H9 (cell line): ENCODE measurements around the gene PRRT1B. TPM values are rescaled to one million over a fixed set of nuclear protein-coding genes. Genes with fewer than 3 reads are reported as not detected.

ENCODE experiments used
- DNase-seq: peaks from one replicate; pipeline ENCODE4 v3.0.0-alpha.2; 2017
- H2AFZ ChIP-seq: one replicate; pipeline ENCODE4 v1.6.1; 2013; ENCODE audit warnings: mild to moderate bottlenecking, low read length, control low read depth, moderate library complexity
- H2AK5ac ChIP-seq: 2 replicates; pipeline ENCODE4 v1.6.1; 2013; ENCODE audit warnings: low read length, control low read depth, mixed read lengths; ENCODE audit not compliant: insufficient read length
- H2BK120ac ChIP-seq: one replicate; pipeline ENCODE4 v1.6.1; 2013; ENCODE audit warnings: low read depth, mild to moderate bottlenecking, low read length, control low read depth, inconsistent platforms; ENCODE audit not compliant: poor library complexity, severe bottlenecking
- H2BK12ac ChIP-seq: 2 replicates; pipeline ENCODE4 v1.6.1; 2013; ENCODE audit warnings: low read length, control low read depth, mixed read lengths, low read depth; ENCODE audit not compliant: insufficient read length
- H2BK15ac ChIP-seq: 2 replicates; pipeline ENCODE4 v1.6.1; 2013; ENCODE audit warnings: low read depth, low read length, control low read depth
- H2BK20ac ChIP-seq: one replicate; pipeline ENCODE4 v1.6.1; 2013; ENCODE audit warnings: low read depth, mild to moderate bottlenecking, low read length, control low read depth, inconsistent platforms; ENCODE audit not compliant: poor library complexity, severe bottlenecking
- H2BK5ac ChIP-seq: 2 replicates; pipeline ENCODE4 v1.6.1; 2013; ENCODE audit warnings: low read length, control low read depth, mixed read lengths; ENCODE audit not compliant: insufficient read length
- H3K14ac ChIP-seq: 2 replicates; pipeline ENCODE4 v1.6.1; 2013; ENCODE audit warnings: low read length, control low read depth; ENCODE audit not compliant: insufficient read depth
- H3K18ac ChIP-seq: 2 replicates; pipeline ENCODE4 v1.6.1; 2013; ENCODE audit warnings: low read depth, mild to moderate bottlenecking, mixed read lengths, low read length, control low read depth; ENCODE audit not compliant: insufficient read length
- H3K23ac ChIP-seq: 2 replicates; pipeline ENCODE4 v1.6.1; 2013; ENCODE audit warnings: low read length, control low read depth, mixed read lengths, low read depth; ENCODE audit not compliant: insufficient read length
- H3K23me2 ChIP-seq: 2 replicates; pipeline ENCODE4 v1.6.1; 2013; ENCODE audit warnings: low read depth, mild to moderate bottlenecking, mixed read lengths, low read length, control low read depth; ENCODE audit not compliant: insufficient read length, poor library complexity, severe bottlenecking
- H3K27ac ChIP-seq: 2 replicates; pipeline ENCODE4 v1.5.1; 2013; ENCODE audit warnings: low read length, control low read depth, mixed read lengths, low read depth; ENCODE audit not compliant: insufficient read length
- H3K27me3 ChIP-seq: 2 replicates; pipeline ENCODE4 v1.6.1; 2013; ENCODE audit warnings: low read length, control low read depth, inconsistent platforms; ENCODE audit not compliant: insufficient read depth
- H3K4ac ChIP-seq: 2 replicates; pipeline ENCODE4 v1.6.1; 2013; ENCODE audit warnings: low read depth, mild to moderate bottlenecking, control low read depth, inconsistent platforms, low read length, moderate library complexity
- H3K4me1 ChIP-seq: 2 replicates; pipeline ENCODE4 v1.6.1; 2013; ENCODE audit warnings: low read length, control low read depth, inconsistent platforms; ENCODE audit not compliant: insufficient read depth
- H3K4me2 ChIP-seq: 2 replicates; pipeline ENCODE4 v1.6.1; 2013; ENCODE audit warnings: low read length, control low read depth, mixed read lengths; ENCODE audit not compliant: insufficient read length, insufficient read depth
- H3K56ac ChIP-seq: 2 replicates; pipeline ENCODE4 v1.6.1; 2013; ENCODE audit warnings: low read depth, mild to moderate bottlenecking, mixed read lengths, low read length, control low read depth; ENCODE audit not compliant: insufficient read length
- H3K79me1 ChIP-seq: 2 replicates; pipeline ENCODE4 v1.6.1; 2013; ENCODE audit warnings: low read depth, mild to moderate bottlenecking, moderate library complexity, low read length, control low read depth, inconsistent platforms; ENCODE audit not compliant: insufficient read depth, poor library complexity, severe bottlenecking
- H3K79me2 ChIP-seq: 2 replicates; pipeline ENCODE4 v1.6.1; 2013; ENCODE audit warnings: low read length, control low read depth, inconsistent platforms; ENCODE audit not compliant: insufficient read depth
- H3K9ac ChIP-seq: 2 replicates; pipeline ENCODE4 v1.6.1; 2013; ENCODE audit warnings: low read length, control low read depth, mixed read lengths; ENCODE audit not compliant: insufficient read length; ENCODE audit errors: extremely low read depth
- H3K9me3 ChIP-seq: one replicate; pipeline ENCODE4 v1.6.1; 2013; ENCODE audit warnings: low read depth, low read length, inconsistent platforms; ENCODE audit not compliant: control insufficient read depth
- H3T11ph ChIP-seq: one replicate; pipeline ENCODE4 v1.6.1; 2013; ENCODE audit warnings: mild to moderate bottlenecking, low read length, control low read depth, inconsistent platforms
- H4K20me1 ChIP-seq: one replicate; pipeline ENCODE4 v1.6.1; 2013; ENCODE audit not compliant: control insufficient read depth, insufficient read length, insufficient read depth
- H4K5ac ChIP-seq: 2 replicates; pipeline ENCODE4 v1.6.1; 2013; ENCODE audit warnings: low read depth, mild to moderate bottlenecking, mixed read lengths, low read length, control low read depth; ENCODE audit not compliant: insufficient read length
- H4K8ac ChIP-seq: replicated peaks from 2 replicates; pipeline ENCODE4 v1.6.1; 2013; ENCODE audit warnings: low read length, control low read depth, mixed read lengths, low read depth; ENCODE audit not compliant: insufficient read length
- H4K91ac ChIP-seq: 2 replicates; pipeline ENCODE4 v1.6.1; 2013; ENCODE audit warnings: low read depth, mild to moderate bottlenecking, moderate library complexity, mixed read lengths, low read length, control low read depth; ENCODE audit not compliant: insufficient read length
- H3K27ac Mint-ChIP-seq, 3 experiments: 2 replicates in 2 of 3; 3 replicates in 1 of 3; pipeline ENCODE4 v1.8.0; 2020 to 2021; ENCODE audit warnings: mixed read lengths in 3 of 3, mild to moderate bottlenecking in 1 of 3, moderate library complexity in 1 of 3
- H3K27me3 Mint-ChIP-seq: 2 replicates; pipeline ENCODE4 v1.8.0; 2021; ENCODE audit warnings: low read depth, mild to moderate bottlenecking, moderate library complexity, mixed read lengths
- H3K36me3 Mint-ChIP-seq, 3 experiments: 2 replicates in 2 of 3; 3 replicates in 1 of 3; pipeline ENCODE4 v1.8.0; 2020 to 2021; ENCODE audit warnings: low read depth in 3 of 3, mixed read lengths in 3 of 3; ENCODE audit not compliant: insufficient read depth in 1 of 3
- H3K4me1 Mint-ChIP-seq, 2 experiments: 2 replicates each; pipeline ENCODE4 v1.8.0; 2020; ENCODE audit warnings: mixed read lengths in 2 of 2
- H3K4me3 Mint-ChIP-seq, 2 experiments: 2 replicates in 1 of 2; 3 replicates in 1 of 2; pipeline ENCODE4 v1.8.0; 2020 to 2021; ENCODE audit warnings: mild to moderate bottlenecking in 2 of 2, mixed read lengths in 2 of 2, moderate library complexity in 1 of 2
- H3K9me3 Mint-ChIP-seq, 2 experiments: 2 replicates in 1 of 2; 3 replicates in 1 of 2; pipeline ENCODE4 v1.8.0; 2020; ENCODE audit warnings: mild to moderate bottlenecking in 2 of 2, mixed read lengths in 2 of 2, moderate library complexity in 1 of 2
- CTCF ChIP-seq: fragments of 200-600 bp; sonication (generic); conservative IDR thresholded peaks from 3 replicates; pipeline ENCODE4 v1.8.0; 2021; ENCODE audit warnings: antibody characterized with exemption, mild to moderate bottlenecking
- WGBS: extraction: QIAGEN DNeasy Blood & Tissue Kit; methylation state at CpG from one replicate; pipeline ENCODE4 v1.1.7; 2013; ENCODE audit warnings: missing lambda C conversion rate, low lambda C conversion rate, mixed read lengths; ENCODE audit not compliant: insufficient read length; ENCODE audit errors: extremely low coverage; 5-methylcytosine and 5-hydroxymethylcytosine counted together
- total RNA-seq: library from RNA; stranded (reverse); gene quantifications from 2 replicates; pipeline ENCODE4 v1.2.1, GENCODE V29; 2021

Gene PRRT1B
- total RNA-seq, 1 experiment from 2014 or later = 1.0 TPM

- Histone ChIP-seq H3K9me3 (no peaks in the 10 kb centered on the region), H2BK20ac (no peak overlapping the region), H2BK15ac (no peak overlapping the region), H3K56ac (no peak overlapping the region), H3K23me2 (no peaks in the 10 kb centered on the region), H3K18ac (no peak overlapping the region), H3K4ac (no peak overlapping the region), H3K4me1 (no peaks in the 10 kb centered on the region), H2BK12ac (no peak overlapping the region), H3K79me2 (no peaks in the 10 kb centered on the region), H2BK5ac (no peak overlapping the region), H3K9ac (no peak overlapping the region), H2AFZ (no peak overlapping the region), H4K91ac (no peak overlapping the region), H3K14ac (no peak overlapping the region), H2AK5ac (no peak overlapping the region), H4K8ac (no peak overlapping the region), H3K4me2 (no peak overlapping the region), H2BK120ac (no peak overlapping the region), H3K27ac (no peak overlapping the region), H3K79me1 (no peaks in the 10 kb centered on the region), H3K23ac (no peak overlapping the region), H3T11ph (no peak overlapping the region), H4K5ac (no peak overlapping the region), H3K27me3 (no peaks in the 10 kb centered on the region), H4K20me1 (no peaks in the 10 kb centered on the region)
- H3K36me3 Mint-ChIP-seq = peaks cover 14 to 59% (median 41%) of the 10 kb centered on the region in 3 experiments; a peak in 6 of 7 replicates
- WGBS = no CpG with 5 or more reads among the region's 8 CpGs
- no peak for DNase-seq
- no peaks in the 10 kb centered on the region for H3K4me1 Mint-ChIP-seq
- H3K27me3 Mint-ChIP-seq = no peaks in the 10 kb centered on the region
- H3K4me3 Mint-ChIP-seq = no peak overlapping the region
- H3K9me3 Mint-ChIP-seq = no peaks in the 10 kb centered on the region
- no peak overlapping the region for H3K27ac Mint-ChIP-seq
- TF ChIP-seq CTCF = no peak
These were observed 40.1 kb downstream of the PRRT1B start for GRCh38 chr9:131585375-131585774.
